Pulmonary artery endothelial cell (primary cell): ENCODE data around the gene PNPLA7. TPM values are rescaled to one million over a fixed set of nuclear protein-coding genes. Genes with fewer than 3 reads are reported as not detected.
A peak's percentile ranks its signal among the peaks of the same experiment; 100 is the strongest.

Experiments used
- DNase-seq: peaks from one replicate; pipeline ENCODE4 v3.0.0-alpha.2; 2011; ENCODE audit warnings: low read depth, low spot score
- total RNA-seq: library from RNA; depleted of rRNA; stranded (reverse); fragments of >200 nt; gene quantifications from 2 replicates; pipeline ENCODE4 v1.2.3, GENCODE V29; 2014

The PNPLA7 gene
- total RNA-seq, 1 donor from 2014 or later: 0.20 TPM

DNA sequence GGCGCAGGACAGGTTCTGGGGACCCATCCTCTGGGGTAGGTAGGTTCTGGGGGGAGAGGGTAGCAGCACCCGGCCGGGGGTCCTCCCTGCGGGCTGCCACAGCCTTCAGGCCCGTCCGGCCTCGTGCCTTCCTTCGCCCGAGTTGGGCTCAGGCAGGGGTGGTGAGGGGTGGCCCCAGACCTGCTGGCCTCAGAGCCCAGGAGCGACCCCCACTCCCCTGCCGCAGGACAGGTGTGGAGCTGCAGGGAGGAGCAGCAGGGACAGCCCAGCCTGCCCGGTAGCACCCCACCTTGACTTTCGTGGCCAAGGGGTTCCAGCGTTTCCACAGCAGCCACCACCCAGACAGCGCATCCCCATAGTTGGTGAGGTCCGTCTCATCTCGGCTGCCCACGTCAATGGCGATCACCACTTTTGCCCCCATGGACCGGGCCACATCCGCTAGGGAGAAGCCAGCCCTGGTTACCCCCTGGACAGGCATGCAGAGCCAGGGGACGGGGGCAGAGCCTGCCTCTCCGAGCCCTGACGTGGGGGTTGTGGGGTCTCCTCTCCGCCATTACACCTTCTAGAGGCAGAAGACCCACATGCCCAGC, 87.7 kb downstream of the PNPLA7 start:
- no peak for DNase-seq

DNA sequence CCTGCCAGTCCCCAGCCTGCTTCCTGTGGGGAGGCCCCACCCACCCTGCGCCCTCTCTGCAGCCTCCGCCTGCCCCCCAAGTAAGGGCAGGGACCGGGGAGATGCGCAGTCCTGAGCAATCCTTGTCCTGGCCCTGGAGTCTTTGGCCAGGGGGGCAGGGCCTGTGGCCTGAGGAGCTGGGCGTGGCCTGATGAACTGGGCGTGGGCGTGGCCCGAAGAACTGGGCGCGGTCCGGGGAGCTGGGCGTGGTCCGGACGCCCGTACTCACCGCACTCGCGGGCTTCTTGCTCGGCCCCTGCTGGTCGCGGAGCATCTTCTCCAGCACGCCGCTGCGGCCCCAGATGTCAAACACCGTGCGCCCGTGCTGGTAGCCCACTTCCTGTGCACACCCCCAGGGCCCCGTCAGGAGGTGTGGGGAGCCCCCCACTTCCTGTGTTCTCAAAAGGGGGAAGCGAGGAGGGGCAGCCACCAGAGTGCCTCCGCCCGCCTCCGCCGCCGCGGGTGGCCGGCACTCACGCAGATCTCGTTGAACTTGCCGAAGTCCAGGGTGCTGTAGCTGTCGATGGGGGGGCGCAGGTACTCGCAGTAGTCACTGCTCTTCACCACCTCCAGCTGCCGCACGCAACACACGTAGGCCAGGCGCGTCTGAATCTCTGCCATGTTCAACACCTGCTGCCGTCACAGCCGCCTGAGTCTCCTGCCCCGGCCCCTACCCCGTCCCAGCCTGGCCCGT, 88.4 kb downstream of the PNPLA7 start:
- no peak for DNase-seq

- no peak for DNase-seq
Observed at GRCh38 chr9:137461316-137461662, 88.9 kb downstream of the PNPLA7 start.

GRCh38 chr9:137460363-137461315, 89.6 kb downstream of the PNPLA7 start:
- DNase-seq: no peak

DNA sequence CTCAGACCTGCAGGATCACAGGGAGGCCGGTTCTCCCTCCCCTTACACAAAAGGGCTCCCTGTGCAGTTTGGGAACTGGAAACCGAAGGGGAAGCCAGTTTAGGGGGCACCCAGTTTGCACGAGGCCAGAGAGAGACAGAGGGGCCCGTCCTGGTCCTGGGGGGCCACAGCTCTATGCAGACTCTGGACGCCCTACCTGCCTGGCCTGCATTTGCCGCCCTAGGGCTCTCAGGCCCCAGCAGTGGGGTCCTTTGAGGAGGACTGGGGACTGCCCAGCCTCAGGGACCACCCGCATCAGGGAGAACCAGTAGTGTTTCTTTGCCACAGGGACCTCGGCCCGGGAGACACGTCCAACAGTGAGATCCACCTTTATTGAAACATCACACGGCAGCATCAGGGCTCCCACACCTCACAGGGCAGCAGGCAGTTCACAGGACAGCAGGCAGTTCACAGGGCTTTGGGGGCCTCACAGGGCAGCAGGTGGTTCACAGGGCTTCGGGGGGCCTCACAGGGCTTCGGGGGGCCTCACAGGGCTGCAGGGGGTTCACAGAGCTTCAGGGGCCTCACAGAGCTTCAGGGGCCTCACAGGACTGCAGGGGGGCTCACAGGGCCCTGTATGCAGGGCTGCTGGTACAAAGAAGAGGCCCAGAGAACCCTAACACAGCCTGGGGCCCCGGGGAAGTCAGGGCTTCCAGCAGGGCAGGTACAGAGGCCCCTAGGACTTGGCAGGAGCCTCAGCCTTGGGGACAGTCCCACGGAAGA, 90.4 kb downstream of the PNPLA7 start:
- no peak for DNase-seq

- DNase-seq: peak; percentile 61
Observed at GRCh38 chr9:137459152-137459600, 91.0 kb downstream of the PNPLA7 start, which contains the start of gene NSMF. NSMF (minus strand) TSS chr9:137459334; CDS start chr9:137459102, 232 bp downstream.

- no peak for DNase-seq
Observed at GRCh38 chr9:137458194-137459151, 91.7 kb downstream of the PNPLA7 start.

DNA sequence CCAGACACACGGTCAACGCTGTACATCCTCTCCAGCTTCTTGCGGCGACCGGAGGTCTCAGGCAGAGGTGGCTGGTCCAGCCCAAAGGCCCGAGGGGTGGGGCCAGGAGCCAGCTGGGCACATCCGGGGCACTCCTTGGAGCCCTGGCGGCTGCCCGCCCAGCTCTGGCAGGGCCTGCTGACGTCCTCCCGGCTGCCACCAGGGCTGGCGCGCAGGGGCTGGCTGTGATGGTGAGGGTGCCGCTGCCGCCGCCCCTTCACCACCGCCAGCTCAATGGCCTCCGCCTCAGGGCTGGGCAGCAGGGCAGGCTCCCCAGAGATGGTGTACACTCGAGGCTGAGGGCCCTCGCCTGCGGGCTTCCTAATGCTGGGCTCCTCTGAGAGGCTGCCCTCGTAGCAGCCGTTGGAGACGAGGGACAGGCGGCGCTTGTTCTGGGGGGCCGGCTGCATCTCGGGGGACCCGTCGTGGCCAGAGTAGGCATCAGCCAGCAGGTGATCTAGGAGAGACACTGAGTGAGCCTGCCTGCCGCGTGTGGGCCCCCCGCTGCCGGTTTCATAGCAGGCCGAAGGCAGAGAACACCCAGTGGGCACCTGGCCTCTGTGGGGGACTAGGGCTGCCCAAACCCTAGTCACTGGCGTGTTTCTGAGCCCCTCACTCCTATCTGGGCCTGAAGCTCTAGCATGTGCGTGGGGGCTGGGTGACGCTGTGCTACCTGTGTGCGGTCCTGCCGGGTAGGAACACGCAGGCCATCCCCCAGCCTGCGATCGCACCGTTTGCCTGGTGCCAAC, 92.6 kb downstream of the PNPLA7 start:
- no peak for DNase-seq

DNA sequence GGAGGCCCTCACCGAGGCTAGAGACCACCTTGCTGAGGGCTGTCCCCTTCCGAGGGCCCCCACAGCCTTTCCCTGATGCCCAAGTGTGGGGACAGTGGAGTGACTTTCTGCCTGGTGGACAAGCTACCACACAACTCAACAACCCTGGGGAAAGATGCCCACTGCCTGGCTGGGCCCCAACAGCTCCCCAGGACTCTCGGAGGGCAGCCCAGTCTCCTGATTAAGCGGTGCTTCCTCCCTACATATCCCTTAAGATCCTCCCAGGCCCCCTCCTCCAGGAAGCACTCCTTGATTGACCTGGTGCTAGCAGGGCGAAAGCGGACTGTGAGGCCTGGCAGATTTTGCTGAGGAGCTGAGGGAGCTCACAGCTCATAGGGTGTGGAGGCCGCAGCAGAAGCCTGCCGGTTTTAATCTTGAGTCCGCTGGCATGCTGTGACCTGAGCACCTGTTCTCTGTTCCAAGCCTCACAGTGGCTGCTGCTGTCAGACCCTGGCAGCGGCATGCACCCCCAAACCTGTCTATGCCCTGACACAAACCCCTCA, 93.3 kb downstream of the PNPLA7 start:
- no peak for DNase-seq

- no peak for DNase-seq
Observed at GRCh38 chr9:137456061-137456863, 93.9 kb downstream of the PNPLA7 start.

DNA sequence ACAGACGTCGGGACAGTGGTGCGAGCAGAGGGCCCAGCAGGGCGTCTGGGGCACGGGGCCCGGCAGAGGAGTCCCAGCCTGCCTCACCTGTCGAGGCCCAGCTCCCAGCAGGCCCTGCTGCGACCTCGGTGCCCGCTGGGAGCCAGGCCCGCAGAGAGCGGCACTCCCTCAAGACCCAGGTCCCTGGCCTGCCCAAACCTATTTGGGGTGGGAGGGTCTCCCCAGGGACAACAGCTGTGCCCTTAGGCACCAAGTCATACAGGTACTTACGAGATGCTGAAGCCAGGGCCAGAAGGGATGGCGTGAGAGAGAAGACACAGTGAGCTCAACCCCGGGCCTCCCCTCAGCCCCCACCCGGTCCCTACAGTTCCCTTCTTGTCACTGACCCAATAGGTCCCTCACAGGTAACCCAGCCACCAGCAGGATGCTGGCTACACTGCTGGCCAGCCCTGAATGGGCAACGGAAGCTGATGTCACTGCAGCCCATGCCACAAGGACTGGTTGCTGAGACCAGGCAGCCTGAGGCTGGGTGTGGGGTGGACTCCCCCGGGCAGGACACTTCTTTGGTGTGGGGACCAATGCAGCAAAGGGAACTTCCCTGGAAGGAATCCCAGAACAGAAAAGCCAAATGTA, 94.7 kb downstream of the PNPLA7 start:
- DNase-seq: no peak

GRCh38 chr9:137454597-137455358, 95.4 kb downstream of the PNPLA7 start:
- no peak for DNase-seq

DNA sequence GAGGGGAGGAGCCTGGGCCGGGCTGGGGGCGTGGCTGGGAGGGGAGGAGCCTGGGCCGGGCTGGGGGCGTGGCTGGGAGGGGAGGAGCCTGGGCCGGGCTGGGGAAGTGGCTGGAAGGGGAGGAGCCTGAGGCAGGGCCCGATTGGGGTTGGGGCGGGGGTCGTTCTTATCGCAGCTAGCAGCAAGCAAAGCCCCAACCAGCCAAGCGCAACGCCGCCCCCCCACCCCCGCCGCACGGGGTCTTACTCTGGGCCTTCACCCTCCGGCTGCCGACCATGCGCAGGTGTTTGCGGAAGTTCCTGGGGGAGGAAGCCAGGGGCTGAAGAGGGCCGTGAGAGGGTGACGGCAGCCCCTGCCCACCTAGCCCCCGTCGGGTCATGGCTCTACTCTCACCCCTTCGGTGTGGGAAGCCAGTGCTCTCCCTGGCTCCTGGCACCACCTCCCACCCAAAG, 96.0 kb downstream of the PNPLA7 start:
- DNase-seq: no peak

DNA sequence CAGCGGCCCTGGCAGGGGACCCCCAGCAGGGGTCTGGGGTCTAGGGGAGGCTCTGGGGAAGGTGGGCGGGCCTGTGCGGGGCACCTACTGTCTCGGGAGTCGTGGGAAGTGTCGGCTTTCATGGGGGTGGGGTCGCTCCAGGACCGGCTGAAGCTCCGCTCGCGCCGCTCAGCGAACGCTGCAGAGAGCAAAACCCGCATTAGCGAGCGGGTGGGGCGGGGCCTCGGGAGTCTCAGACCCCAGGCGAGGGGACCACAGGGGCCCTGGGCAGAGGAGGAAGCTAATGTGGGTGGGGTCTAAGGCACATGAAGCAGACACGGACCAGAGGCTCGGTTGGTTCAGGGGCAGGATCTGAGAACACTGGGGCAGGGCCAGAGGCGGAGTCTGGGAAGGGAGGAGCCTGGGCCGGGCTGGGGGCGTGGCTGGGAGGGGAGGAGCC, 96.5 kb downstream of the PNPLA7 start:
- DNase-seq: peak; percentile 39

GRCh38 chr9:137452761-137453642, 97.2 kb downstream of the PNPLA7 start:
- no peak for DNase-seq
